HG03139 (cell line): ENCODE data around the gene SLC4A11.

Experiments
- ATAC-seq: cut with Tn5 transposase; IDR thresholded peaks from one replicate; pipeline ENCODE4 v1.9.1; 2021; ENCODE audit not compliant: unreplicated experiment

SLC4A11 gene

GRCh38 chr20:3239026-3239866, at the start of gene SLC4A11:
Gene SLC4A11, minus strand, starts transcription at chr20:3239190. Its CDS starts 53 bp downstream, at chr20:3239137.
- ATAC-seq = no peak

GRCh38 chr20:3283222-3283820, 44.3 kb upstream of the SLC4A11 start:
- no peak for ATAC-seq

- ATAC-seq = no peak
These were observed 43.6 kb upstream of the SLC4A11 start for GRCh38 chr20:3282271-3283221.

DNA sequence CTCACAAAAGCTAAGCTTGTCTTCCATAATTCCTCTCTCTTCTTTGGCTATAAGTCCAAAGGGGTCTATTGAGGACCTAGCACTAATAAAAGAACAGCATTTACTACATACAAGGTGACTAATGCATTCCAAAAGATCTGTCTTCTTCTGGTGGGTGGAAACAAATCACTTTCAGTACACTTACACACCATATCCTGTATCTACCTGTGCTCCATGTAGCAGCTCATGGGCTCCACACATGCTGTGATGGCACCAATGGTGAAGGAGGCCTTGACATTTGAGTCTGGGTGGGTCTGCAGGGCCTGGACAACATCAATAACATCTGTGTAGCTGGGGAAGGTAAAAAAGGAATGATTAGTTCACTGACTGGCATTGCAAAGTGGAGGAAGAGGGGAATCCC, 42.4 kb upstream of the SLC4A11 start:
- no peak for ATAC-seq

DNA sequence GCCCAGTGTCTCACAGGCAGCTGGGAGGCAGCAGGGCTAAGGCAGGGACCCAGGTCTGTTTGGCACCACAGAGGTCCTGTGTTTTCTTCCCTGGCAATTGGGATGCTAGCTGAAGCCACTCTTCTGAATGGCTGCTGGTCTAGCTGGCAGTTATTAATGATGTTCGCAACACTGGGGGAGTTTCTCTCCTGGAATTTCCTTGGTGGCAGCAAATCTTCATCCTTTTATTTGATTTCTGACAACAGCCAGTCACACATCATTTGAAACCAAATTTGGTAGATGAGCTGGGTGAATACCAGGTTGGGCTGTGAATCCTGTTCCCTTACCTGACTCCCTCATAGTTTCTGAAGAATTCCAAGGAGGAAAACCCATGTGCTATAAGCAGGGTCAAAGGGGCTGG, 40.8 kb upstream of the SLC4A11 start:
- ATAC-seq = no peak

DNA sequence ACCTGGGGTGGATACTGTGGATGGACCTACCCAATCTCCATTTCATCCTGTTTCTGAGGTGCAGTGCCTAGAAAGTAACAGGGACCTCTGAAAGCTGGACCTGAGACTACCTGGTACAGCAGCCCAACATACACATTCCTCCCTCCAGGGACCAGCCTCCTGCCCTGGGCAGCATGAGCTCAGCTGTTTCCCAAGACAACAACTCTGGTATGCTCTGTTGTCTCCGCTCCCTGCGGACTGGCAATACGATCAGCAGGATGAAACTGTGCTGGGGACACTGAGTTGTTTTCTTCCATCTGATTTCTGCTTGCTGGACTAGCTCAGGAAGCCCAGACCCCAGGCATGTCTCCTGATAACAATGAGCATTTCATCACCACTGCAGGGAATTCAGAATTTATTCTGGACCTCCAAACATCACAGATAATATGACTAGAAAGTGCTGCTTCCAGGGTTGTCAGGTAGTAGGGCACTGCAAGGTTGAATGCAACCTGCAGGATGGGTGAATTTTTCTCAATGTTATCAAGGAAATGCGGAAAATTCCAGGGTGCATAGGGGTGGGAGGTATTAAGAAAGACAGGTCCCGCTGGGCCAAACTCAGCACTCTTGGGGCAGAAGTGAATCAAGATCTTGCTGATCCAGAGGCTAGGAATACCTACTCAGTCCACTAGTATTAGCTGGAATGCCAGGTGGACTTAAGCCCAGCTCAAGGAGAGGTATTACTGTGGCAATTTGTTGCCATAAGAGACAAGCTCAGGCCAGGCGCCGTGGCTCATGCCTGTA, 38.9 kb upstream of the SLC4A11 start:
- no peak for ATAC-seq

- ATAC-seq = no peak
These were observed 37.7 kb upstream of the SLC4A11 start for GRCh38 chr20:3276680-3277015.

GRCh38 chr20:3275966-3276679, 37.1 kb upstream of the SLC4A11 start:
- ATAC-seq = no peak

DNA sequence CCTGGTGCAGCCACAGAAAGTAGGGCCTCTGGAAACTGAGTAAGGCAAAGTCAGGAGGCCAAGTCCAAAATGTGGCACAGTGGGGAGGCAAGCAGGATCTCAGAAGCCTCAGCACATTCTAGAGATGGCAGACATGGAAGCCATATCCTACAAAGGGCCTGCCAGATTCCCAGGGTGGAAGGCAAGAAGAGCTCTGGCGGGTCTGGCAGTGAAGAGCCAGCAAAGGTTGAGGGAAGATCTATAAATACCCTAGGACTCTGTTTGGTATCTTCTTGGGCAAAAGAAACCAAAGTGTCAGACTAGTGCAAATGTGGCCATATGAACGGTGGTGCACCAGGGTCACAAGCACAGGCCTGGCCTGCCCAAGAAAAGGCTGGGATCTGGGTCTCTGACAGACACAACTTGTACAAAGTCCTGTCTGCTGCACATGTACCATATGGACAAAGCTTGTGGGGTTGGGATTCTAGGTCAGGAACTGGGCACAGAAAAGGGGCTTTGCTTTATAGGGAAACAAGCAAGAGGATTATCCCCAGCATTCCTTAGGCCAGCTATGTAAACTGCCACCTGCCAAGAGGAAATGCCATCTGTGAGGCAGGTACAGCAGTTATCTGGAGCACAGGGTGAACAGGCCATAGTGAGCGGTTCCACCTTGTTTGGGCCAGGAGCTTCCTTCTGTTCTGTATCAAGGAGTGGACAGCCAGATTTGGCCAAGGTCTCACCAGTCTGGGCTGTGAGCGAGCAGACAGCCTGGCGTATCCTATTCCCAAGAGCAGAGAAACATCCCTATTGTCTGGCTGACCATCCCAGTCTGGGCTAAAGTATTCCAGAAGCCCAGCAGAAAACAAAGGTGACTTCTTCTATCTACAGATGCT, 36.3 kb upstream of the SLC4A11 start:
- no peak for ATAC-seq

GRCh38 chr20:3273371-3273770, 34.4 kb upstream of the SLC4A11 start:
- no peak for ATAC-seq

DNA sequence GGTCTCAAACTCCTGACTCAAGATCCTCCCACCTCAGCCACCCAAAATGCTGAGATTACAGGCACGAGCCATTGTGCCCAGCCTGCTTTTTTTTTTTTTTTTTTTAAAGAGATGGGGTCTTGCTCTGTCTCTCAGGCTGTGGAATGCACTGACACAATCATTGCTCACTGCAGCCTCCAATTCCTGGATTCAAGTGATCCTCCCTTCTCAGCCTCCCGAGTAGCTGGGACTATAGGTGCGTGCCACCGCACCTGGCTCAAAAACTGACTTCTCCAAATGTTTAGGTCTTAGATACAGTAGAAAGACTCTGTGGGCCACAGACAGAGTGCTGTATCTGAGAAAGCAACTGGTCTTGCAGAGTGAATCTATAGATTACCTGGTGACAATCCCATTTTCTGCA, 31.1 kb upstream of the SLC4A11 start:
- no peak for ATAC-seq

GRCh38 chr20:3262566-3262965, 23.6 kb upstream of the SLC4A11 start:
- ATAC-seq = no peak

DNA sequence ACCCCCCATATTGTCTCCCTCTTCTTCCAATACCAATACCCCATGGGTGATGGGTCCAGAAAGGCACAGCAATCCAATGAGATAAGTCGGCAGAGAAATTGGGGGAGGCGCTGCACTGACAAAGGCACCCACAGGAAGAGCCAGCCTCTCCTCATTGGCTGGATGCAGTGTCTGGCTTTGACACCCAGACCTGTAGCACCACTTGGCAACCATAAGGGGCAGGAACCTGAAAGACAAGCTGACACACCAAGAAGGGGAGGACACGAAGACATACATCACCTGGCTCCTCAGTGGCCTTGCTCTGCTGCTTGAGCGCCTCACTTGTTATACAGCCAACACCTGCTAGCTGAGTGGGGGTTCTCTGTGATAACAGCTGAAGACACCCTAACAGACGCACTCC, 19.4 kb upstream of the SLC4A11 start:
- no peak for ATAC-seq

DNA sequence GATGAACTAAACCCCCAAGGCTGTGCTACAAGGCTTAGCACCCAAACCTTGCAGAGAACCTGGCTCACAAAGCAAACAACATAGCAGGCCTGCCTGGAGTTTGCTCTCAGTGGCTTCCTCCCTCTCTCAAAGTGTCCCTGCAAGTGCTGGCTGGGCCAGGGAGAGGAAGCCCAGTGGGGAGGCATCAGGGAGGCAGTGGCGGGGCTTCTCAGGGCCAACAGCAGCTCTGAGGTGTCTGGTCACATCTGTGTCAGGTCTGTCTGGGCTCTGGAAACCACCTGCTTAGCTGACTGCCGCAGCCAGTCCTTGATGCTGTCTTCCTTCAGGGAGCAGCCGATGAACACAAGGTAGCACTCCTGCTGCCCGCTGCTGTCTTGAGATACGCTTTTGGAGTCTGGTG, 16.7 kb upstream of the SLC4A11 start:
- no peak for ATAC-seq

DNA sequence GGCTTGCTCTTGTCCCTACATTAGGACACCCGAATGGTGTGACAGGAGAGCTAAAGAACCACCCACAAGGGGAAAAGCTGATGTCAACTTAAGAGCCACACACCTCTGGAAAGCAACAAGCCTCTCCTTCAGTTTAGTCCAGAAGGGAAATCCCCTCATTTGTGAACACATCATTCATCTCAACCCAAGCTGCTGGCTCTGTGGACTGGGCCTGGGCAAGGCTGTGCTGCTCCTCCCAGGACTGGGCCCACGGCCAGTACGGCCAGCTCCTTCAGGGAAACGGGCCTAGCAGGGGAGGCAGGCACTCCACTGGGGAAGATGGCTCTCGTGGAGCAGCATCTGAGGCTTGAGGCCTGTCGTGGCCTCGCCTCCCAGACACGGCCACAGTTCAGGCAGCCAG, 12.8 kb upstream of the SLC4A11 start:
- ATAC-seq = no peak

- ATAC-seq = no peak
These were observed 11.1 kb upstream of the SLC4A11 start for GRCh38 chr20:3250091-3250504.

- ATAC-seq = no peak
These were observed 10.0 kb upstream of the SLC4A11 start for GRCh38 chr20:3248993-3249347.

DNA sequence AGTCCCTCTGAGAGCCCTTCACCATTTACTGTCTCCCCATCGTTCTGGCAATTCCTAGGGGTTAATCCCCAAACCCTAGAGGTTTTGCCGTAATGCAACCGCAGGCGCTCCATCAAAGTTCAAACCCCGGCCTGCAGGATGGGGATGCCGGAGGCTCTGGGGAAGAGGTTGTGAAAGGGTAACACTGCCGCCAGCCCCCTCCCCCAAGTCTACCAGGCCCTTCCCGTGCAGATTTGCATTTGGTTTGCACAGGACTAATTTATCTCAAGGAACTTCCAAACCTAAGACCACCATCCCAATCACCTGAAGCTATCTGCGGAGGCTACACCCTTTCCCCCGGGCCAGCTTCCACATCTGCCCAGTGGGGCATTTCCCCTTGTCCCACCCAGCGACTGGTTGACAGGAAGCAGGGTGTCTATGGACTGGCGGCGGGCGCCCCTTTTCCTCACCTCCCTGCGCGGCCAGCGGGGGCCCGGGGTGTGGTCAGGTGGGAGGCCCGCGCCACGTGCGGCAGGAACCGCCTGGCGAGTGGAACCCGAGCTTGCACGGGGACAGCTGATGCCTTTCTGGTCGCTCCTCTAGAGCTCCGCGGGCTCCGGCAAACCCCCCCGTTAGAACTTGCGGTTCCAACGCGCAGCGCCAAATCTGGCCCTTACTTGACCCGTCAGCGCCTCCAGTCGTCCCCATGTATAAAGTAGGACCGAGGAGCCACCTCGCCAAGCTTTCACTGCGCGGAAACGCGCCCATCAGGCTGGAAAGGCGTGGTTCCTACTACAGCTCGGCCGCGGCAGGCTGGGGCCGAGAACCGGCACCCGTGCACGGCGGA, 9.4 kb upstream of the SLC4A11 start:
- ATAC-seq = no peak
